HCT116 (cell line): Measurements from ENCODE around the gene ROR2. TPM values are rescaled to one million over a fixed set of nuclear protein-coding genes. Genes with fewer than 3 reads are reported as not detected.

Source experiments
- ATAC-seq: fragments of 200-7000 bp; cut with Tn5 transposase; 2 replicates; pipeline ENCODE4 v1.9.1; 2020; ENCODE audit warnings: mild to moderate bottlenecking, moderate library complexity
- BruUV-seq: library from RNA; stranded (reverse); fragments of 400-500 nt; replicated peaks from 2 replicates; lab custom pipeline; 2021; lab: Mats Ljungman, UMichigan
- CTCF ChIA-PET: fragments of 300-600 bp; sonication (Branson Sonifier 250); formaldehyde crosslinking; loops from one replicate; lab custom pipeline; 2021; ENCODE audit warnings: antibody characterized with exemption; lab: Charles Lee
- POLR2A ChIA-PET: fragments of 300-600, 350-600 bp; sonication (Branson Sonifier 250); formaldehyde crosslinking; loops from one replicate; lab custom pipeline; 2021; ENCODE audit warnings: antibody characterized with exemption; lab: Charles Lee
- RAD21 ChIA-PET, 2 experiments: fragments of 300-600 bp; sonication (Branson Sonifier 250); formaldehyde crosslinking; loops; one replicate each; lab custom pipeline; 2023; ENCODE audit warnings: low total read pairs in 2 of 2; ENCODE audit not compliant: uncharacterized antibody in 2 of 2, unreplicated experiment in 2 of 2, low non-redundant PET in 1 of 2; lab: Charles Lee
- DNase-seq: peaks from one replicate; pipeline ENCODE4 v3.0.0-alpha.2; 2010; ENCODE audit warnings: low read depth, low spot score
- H2AFZ ChIP-seq: fragments of 200-600 bp; shearing (Covaris generic), sonication (generic); 2 replicates; pipeline ENCODE4 v1.6.1; 2017; ENCODE audit warnings: low read depth, mixed run types, mixed read lengths, antibody characterized with exemption, low read length; ENCODE audit not compliant: poor library complexity, severe bottlenecking
- H3K27ac ChIP-seq: 2 replicates; pipeline ENCODE4 v1.5.1; 2012; ENCODE audit warnings: low read depth, low read length
- H3K27me3 ChIP-seq: fragments of 200-600 bp; sonication (generic); 2 replicates; pipeline ENCODE4 v1.6.1; 2016; ENCODE audit warnings: mixed run types, low read length, mixed read lengths; ENCODE audit not compliant: insufficient read depth
- H3K36me3 ChIP-seq, 2 experiments: fragments of 200-500 bp in 1 of 2; fragments of 200-600 bp in 1 of 2; sonication (Bioruptor generic) in 1 of 2; sonication (generic) in 1 of 2; 2 replicates each; pipeline versions ENCODE4 v1.5.1 to v1.6.1; 2014 to 2016; ENCODE audit warnings: low read length in 2 of 2, inconsistent platforms in 1 of 2, mixed read lengths in 1 of 2, mixed run types in 1 of 2; ENCODE audit not compliant: insufficient read depth in 2 of 2, control insufficient read depth in 1 of 2
- H3K4me1 ChIP-seq, 2 experiments: fragments of 200-600 bp in 1 of 2; sonication (generic) in 1 of 2; 2 replicates each; pipeline versions ENCODE4 v1.5.1 to v1.6.1; 2012 to 2017; ENCODE audit warnings: low read length in 2 of 2, inconsistent platforms in 1 of 2, mild to moderate bottlenecking in 1 of 2, mixed read lengths in 1 of 2, mixed run types in 1 of 2, moderate library complexity in 1 of 2; ENCODE audit not compliant: insufficient read depth in 2 of 2, control insufficient read depth in 1 of 2
- H3K4me2 ChIP-seq: fragments of 200-600 bp; sonication (generic); 2 replicates; pipeline ENCODE4 v1.6.1; 2017; ENCODE audit warnings: mixed run types, low read length, mixed read lengths
- H3K4me3 ChIP-seq, 2 experiments: fragments of 200-600 bp in 1 of 2; sonication (generic) in 1 of 2; replicated peaks in 1 of 2; 2 replicates each; pipeline ENCODE4 v1.5.1; 2011 to 2016; ENCODE audit warnings: low read length in 2 of 2, control low read depth in 1 of 2, low read depth in 1 of 2, mild to moderate bottlenecking in 1 of 2, mixed read lengths in 1 of 2, mixed run types in 1 of 2
- H3K79me2 ChIP-seq: fragments of 200-600 bp; sonication (generic); 2 replicates; pipeline ENCODE4 v1.6.1; 2017; ENCODE audit warnings: mild to moderate bottlenecking, mixed run types, low read length, moderate library complexity, mixed read lengths; ENCODE audit not compliant: insufficient read depth
- H3K9ac ChIP-seq: fragments of 200-600 bp; sonication (generic); 2 replicates; pipeline ENCODE4 v1.6.1; 2016; ENCODE audit warnings: low read length, mixed read lengths
- H3K9me2 ChIP-seq: fragments of 200-600 bp; sonication (generic), shearing (Covaris generic); 2 replicates; pipeline ENCODE4 v1.6.1; 2017; ENCODE audit warnings: mixed run types, mild to moderate bottlenecking, moderate library complexity; ENCODE audit not compliant: insufficient read depth
- H3K9me3 ChIP-seq, 2 experiments: fragments of 200-500 bp in 1 of 2; fragments of 200-600 bp in 1 of 2; sonication (Bioruptor generic) in 1 of 2; sonication (generic) in 1 of 2; 2 replicates each; pipeline ENCODE4 v1.6.1; 2014 to 2017; ENCODE audit warnings: low read length in 2 of 2, mixed read lengths in 2 of 2, inconsistent platforms in 1 of 2, low read depth in 1 of 2, mild to moderate bottlenecking in 1 of 2, mixed run types in 1 of 2, moderate library complexity in 1 of 2; ENCODE audit not compliant: control insufficient read depth in 1 of 2, insufficient read depth in 1 of 2
- H4K20me1 ChIP-seq: fragments of 200-600 bp; sonication (generic), shearing (Covaris generic); 2 replicates; pipeline ENCODE4 v1.6.1; 2017; ENCODE audit warnings: mixed run types, mild to moderate bottlenecking, moderate library complexity; ENCODE audit not compliant: insufficient read depth
- CBX3 ChIP-seq: IDR thresholded peaks from 2 replicates; pipeline ENCODE4 v1.6.1; 2012; ENCODE audit warnings: low read depth
- EZH2 ChIP-seq: fragments of 200-600 bp; sonication (generic); IDR thresholded peaks from 2 replicates; pipeline ENCODE4 v1.6.1; 2017; ENCODE audit warnings: antibody characterized with exemption, mixed run types
- EZH2phosphoT487 ChIP-seq: fragments of 200-600 bp; IDR thresholded peaks from 2 replicates; pipeline ENCODE4 v1.6.1; 2018; ENCODE audit warnings: antibody characterized with exemption, borderline replicate concordance
- FOSL1 ChIP-seq: IDR thresholded peaks from 2 replicates; pipeline ENCODE4 v1.6.1; 2012; ENCODE audit warnings: low read depth
- POLR2A ChIP-seq: IDR thresholded peaks from 2 replicates; pipeline ENCODE4 v1.7.0; 2011; ENCODE audit warnings: borderline replicate concordance; ENCODE audit not compliant: insufficient read depth, insufficient read length; ENCODE audit errors: extremely low read depth
- POLR2AphosphoS5 ChIP-seq: IDR thresholded peaks from 2 replicates; pipeline ENCODE4 v1.6.1; 2011; ENCODE audit warnings: mild to moderate bottlenecking, low read depth, low read length, moderate library complexity
- REST ChIP-seq: IDR thresholded peaks from 2 replicates; pipeline ENCODE4 v1.6.1; 2012; ENCODE audit warnings: low read depth
- SP1 ChIP-seq: IDR thresholded peaks from 2 replicates; pipeline ENCODE4 v1.6.1; 2012; ENCODE audit warnings: low read depth
- TCF7L2 ChIP-seq: IDR thresholded peaks from 2 replicates; pipeline ENCODE4 v1.7.0; 2011; ENCODE audit warnings: borderline replicate concordance, inconsistent platforms; ENCODE audit not compliant: insufficient read depth, insufficient read length; ENCODE audit errors: extremely low read depth
- intact Hi-C: fragments of 100-400 bp; cut with micrococcal nuclease; formaldehyde crosslinking; loops from 2 replicates; pipeline ENCODE4 v1.10.0; 2022
- total RNA-seq: library from RNA; stranded (reverse); gene quantifications from one replicate; pipeline ENCODE4 v1.2.1, GENCODE V29; 2021; ENCODE audit not compliant: unreplicated experiment

ROR2 gene
- total RNA-seq, 1 experiment from 2014 or later: 15.7 TPM

- Histone ChIP-seq H3K4me1 (no peaks in the 10 kb centered on the region), H4K20me1 (no peaks in the 10 kb centered on the region), H3K4me3 (no peak overlapping the region), H3K9me3 (no peaks in the 10 kb centered on the region), H3K79me2 (no peaks in the 10 kb centered on the region), H2AFZ (no peak overlapping the region), H3K27ac (no peak overlapping the region), H3K36me3 (no peaks in the 10 kb centered on the region), H3K9ac (no peak overlapping the region), H3K27me3 (no peaks in the 10 kb centered on the region), H3K9me2 (no peaks in the 10 kb centered on the region), H3K4me2 (no peak overlapping the region)
- ChIA-PET CTCF (no interaction called here), RAD21 (no interaction called here), POLR2A (no interaction called here)
- BruUV-seq: no TSS peak
- ATAC-seq (no peak), DNase-seq (no peak)
- intact Hi-C loops: no loop called here
- TF ChIP-seq CBX3 (no peak), POLR2AphosphoS5 (no peak), TCF7L2 (no peak), SP1 (no peak), POLR2A (no peak), FOSL1 (no peak), EZH2 (no peak), EZH2phosphoT487 (no peak), REST (no peak)
Observed at GRCh38 chr9:91655215-91655614, 294.8 kb downstream of the ROR2 start.
